ENCODE measurements around the gene OR1K1. TPM values are rescaled to one million over a fixed set of nuclear protein-coding genes. Genes with fewer than 3 reads are reported as not detected.
A peak's percentile ranks its signal among the peaks of the same experiment; 100 is the strongest.

OR1K1 gene
- total RNA-seq, 1 donor from 2014 or later: not detected

- DNase-seq: no peak
- no peak overlapping the region for H3K4me3 Mint-ChIP-seq (ENCODE audit: unreplicated experiment)
- TF ChIP-seq, protein P1, sequence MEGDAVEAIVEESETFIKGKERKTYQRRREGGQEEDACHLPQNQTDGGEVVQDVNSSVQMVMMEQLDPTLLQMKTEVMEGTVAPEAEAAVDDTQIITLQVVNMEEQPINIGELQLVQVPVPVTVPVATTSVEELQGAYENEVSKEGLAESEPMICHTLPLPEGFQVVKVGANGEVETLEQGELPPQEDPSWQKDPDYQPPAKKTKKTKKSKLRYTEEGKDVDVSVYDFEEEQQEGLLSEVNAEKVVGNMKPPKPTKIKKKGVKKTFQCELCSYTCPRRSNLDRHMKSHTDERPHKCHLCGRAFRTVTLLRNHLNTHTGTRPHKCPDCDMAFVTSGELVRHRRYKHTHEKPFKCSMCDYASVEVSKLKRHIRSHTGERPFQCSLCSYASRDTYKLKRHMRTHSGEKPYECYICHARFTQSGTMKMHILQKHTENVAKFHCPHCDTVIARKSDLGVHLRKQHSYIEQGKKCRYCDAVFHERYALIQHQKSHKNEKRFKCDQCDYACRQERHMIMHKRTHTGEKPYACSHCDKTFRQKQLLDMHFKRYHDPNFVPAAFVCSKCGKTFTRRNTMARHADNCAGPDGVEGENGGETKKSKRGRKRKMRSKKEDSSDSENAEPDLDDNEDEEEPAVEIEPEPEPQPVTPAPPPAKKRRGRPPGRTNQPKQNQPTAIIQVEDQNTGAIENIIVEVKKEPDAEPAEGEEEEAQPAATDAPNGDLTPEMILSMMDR (IDR thresholded peaks at IDR 0.05; ENCODE audit: partially characterized antibody, unreplicated experiment): no peak
- peaks cover 22% of the 10 kb centered on the region for H3K4me1 Mint-ChIP-seq (ENCODE audit: low read depth, unreplicated experiment)
- H3K36me3 Mint-ChIP-seq (ENCODE audit: unreplicated experiment): no peaks in the 10 kb centered on the region
- peaks cover 5% of the 10 kb centered on the region for H3K27me3 Mint-ChIP-seq (ENCODE audit: unreplicated experiment)
- H3K27ac Mint-ChIP-seq (ENCODE audit: unreplicated experiment): peak overlapping the region; percentile 38
- H3K9me3 Mint-ChIP-seq (ENCODE audit: unreplicated experiment): peaks cover 3% of the 10 kb centered on the region
Observed at GRCh38 chr9:122819326-122819725, 19.4 kb downstream of the OR1K1 start.

- H3K27me3 Mint-ChIP-seq (ENCODE audit: unreplicated experiment): peaks cover 5% of the 10 kb centered on the region
- H3K4me1 Mint-ChIP-seq (ENCODE audit: low read depth, unreplicated experiment): peaks cover 17% of the 10 kb centered on the region
- H3K36me3 Mint-ChIP-seq (ENCODE audit: unreplicated experiment): no peaks in the 10 kb centered on the region
- peaks cover 3% of the 10 kb centered on the region for H3K9me3 Mint-ChIP-seq (ENCODE audit: unreplicated experiment)
- H3K4me3 Mint-ChIP-seq (ENCODE audit: unreplicated experiment): no peak overlapping the region
- TF ChIP-seq, protein P1 (IDR thresholded peaks at IDR 0.05; ENCODE audit: partially characterized antibody, unreplicated experiment): no peak
- no peak for DNase-seq
- peak overlapping the region; percentile 60 for H3K27ac Mint-ChIP-seq (ENCODE audit: unreplicated experiment)
Observed at GRCh38 chr9:122819791-122820489, 20.0 kb downstream of the OR1K1 start.

- Mint-ChIP-seq H3K36me3 (ENCODE audit: unreplicated experiment) (no peaks in the 10 kb centered on the region), H3K4me3 (ENCODE audit: unreplicated experiment) (no peak overlapping the region), H3K9me3 (ENCODE audit: unreplicated experiment) (peaks cover 3% of the 10 kb centered on the region), H3K27me3 (ENCODE audit: unreplicated experiment) (peaks cover 5% of the 10 kb centered on the region), H3K27ac (ENCODE audit: unreplicated experiment) (peak overlapping the region; percentile 60), H3K4me1 (ENCODE audit: low read depth, unreplicated experiment) (peaks cover 17% of the 10 kb centered on the region)
- TF ChIP-seq, protein P1 (IDR thresholded peaks at IDR 0.05; ENCODE audit: partially characterized antibody, unreplicated experiment): no peak
- no peak for DNase-seq
Observed at GRCh38 chr9:122820490-122820845, 20.5 kb downstream of the OR1K1 start.

GRCh38 chr9:122821278-122821943, 21.5 kb downstream of the OR1K1 start:
- peaks cover 3% of the 10 kb centered on the region for H3K9me3 Mint-ChIP-seq (ENCODE audit: unreplicated experiment)

More at GRCh38 chr9:122821278-122821943, 21.5 kb downstream of the OR1K1 start:
- Mint-ChIP-seq H3K4me3 (ENCODE audit: unreplicated experiment) (peak overlapping the region; percentile 47), H3K27me3 (ENCODE audit: unreplicated experiment) (peaks cover 5% of the 10 kb centered on the region), H3K36me3 (ENCODE audit: unreplicated experiment) (no peaks in the 10 kb centered on the region), H3K27ac (ENCODE audit: unreplicated experiment) (peak overlapping the region; percentile 57), H3K4me1 (ENCODE audit: low read depth, unreplicated experiment) (peaks cover 17% of the 10 kb centered on the region)
- TF ChIP-seq, protein P1 (IDR thresholded peaks at IDR 0.05; ENCODE audit: partially characterized antibody, unreplicated experiment): no peak
- peak; percentile 62 for DNase-seq

Measured in glutamatergic neuron (in vitro differentiated cells).